Nephron progenitor cell (in vitro differentiated cells): ENCODE results near the gene SETX.

Experiments used
- DNase-seq: peaks from one replicate; pipeline ENCODE4 v3.0.0; 2021
- H3K27ac Mint-ChIP-seq: 2 replicates; pipeline ENCODE4 v1.8.0; 2021; ENCODE audit warnings: mild to moderate bottlenecking, moderate library complexity, mixed read lengths
- H3K27me3 Mint-ChIP-seq: 2 replicates; pipeline ENCODE4 v1.8.0; 2021; ENCODE audit warnings: mild to moderate bottlenecking, low read depth, mixed read lengths; ENCODE audit not compliant: poor library complexity
- H3K36me3 Mint-ChIP-seq: 2 replicates; pipeline ENCODE4 v1.8.0; 2021; ENCODE audit warnings: low read depth, mixed read lengths
- H3K4me1 Mint-ChIP-seq: 2 replicates; pipeline ENCODE4 v1.8.0; 2021; ENCODE audit warnings: mixed read lengths
- H3K4me3 Mint-ChIP-seq: 2 replicates; pipeline ENCODE4 v1.8.0; 2021; ENCODE audit warnings: mild to moderate bottlenecking, moderate library complexity, mixed read lengths
- H3K9me3 Mint-ChIP-seq: 2 replicates; pipeline ENCODE4 v1.8.0; 2021; ENCODE audit warnings: mild to moderate bottlenecking, moderate library complexity, mixed read lengths
- TF ChIP-seq, protein P1 (sequence below): fragments of 200-600 bp; sonication (generic); IDR thresholded peaks from 2 replicates; pipeline ENCODE4 v1.5.0; 2021; ENCODE audit warnings: antibody characterized with exemption

SETX gene

DNA sequence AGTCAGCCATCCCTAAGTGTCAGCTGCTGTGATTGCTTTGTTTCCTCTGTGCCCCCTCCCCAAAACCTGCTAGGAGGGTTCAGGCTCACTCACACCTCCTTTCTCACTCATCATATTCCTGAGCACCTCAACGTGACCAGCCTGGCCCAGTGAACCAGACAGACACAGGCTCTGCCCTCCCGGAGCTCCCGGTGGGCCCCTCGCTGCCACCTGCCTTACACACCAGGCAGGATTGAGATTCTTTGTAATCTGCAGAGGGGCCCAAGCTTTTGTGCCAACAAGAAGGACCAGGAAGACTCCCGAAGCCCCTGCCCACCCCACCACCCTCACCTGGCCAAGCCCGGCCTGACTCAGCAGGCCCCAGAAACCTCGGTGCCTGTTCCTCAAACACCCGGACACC lies 105.1 kb downstream of the SETX start:
- H3K27me3 Mint-ChIP-seq: peaks cover 14% of the 10 kb centered on the region
- TF ChIP-seq, protein P1, sequence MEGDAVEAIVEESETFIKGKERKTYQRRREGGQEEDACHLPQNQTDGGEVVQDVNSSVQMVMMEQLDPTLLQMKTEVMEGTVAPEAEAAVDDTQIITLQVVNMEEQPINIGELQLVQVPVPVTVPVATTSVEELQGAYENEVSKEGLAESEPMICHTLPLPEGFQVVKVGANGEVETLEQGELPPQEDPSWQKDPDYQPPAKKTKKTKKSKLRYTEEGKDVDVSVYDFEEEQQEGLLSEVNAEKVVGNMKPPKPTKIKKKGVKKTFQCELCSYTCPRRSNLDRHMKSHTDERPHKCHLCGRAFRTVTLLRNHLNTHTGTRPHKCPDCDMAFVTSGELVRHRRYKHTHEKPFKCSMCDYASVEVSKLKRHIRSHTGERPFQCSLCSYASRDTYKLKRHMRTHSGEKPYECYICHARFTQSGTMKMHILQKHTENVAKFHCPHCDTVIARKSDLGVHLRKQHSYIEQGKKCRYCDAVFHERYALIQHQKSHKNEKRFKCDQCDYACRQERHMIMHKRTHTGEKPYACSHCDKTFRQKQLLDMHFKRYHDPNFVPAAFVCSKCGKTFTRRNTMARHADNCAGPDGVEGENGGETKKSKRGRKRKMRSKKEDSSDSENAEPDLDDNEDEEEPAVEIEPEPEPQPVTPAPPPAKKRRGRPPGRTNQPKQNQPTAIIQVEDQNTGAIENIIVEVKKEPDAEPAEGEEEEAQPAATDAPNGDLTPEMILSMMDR: no peak
- peaks cover 24% of the 10 kb centered on the region for H3K4me1 Mint-ChIP-seq
- H3K9me3 Mint-ChIP-seq: peaks cover 26% of the 10 kb centered on the region
- H3K27ac Mint-ChIP-seq: no peak overlapping the region
- no peak for DNase-seq
- no peak overlapping the region for H3K4me3 Mint-ChIP-seq
- no peaks in the 10 kb centered on the region for H3K36me3 Mint-ChIP-seq

DNA sequence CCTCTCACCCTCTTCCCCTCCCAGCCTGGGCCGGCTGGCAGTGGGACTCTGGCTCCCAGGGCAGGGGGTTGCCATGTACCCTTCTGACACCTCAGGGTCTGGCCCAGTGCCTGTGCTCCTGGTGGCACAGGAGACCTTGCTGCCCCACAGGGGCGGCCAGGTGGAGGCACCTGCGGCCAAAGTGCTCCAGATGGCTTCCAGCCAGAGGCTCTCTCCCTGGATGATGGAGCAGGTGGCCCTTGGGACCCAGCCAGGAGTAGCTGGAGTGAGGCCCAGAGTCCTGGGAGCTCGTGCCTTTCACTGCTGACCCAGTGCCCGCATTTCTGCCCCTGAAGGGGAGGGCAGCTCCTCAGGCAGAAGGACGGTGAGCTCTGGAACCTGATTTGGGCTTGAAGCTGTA lies 105.7 kb downstream of the SETX start:
- Mint-ChIP-seq H3K36me3 (no peaks in the 10 kb centered on the region), H3K4me1 (peaks cover 30% of the 10 kb centered on the region), H3K4me3 (no peak overlapping the region), H3K9me3 (peaks cover 26% of the 10 kb centered on the region), H3K27ac (no peak overlapping the region), H3K27me3 (peaks cover 18% of the 10 kb centered on the region)
- no peak for DNase-seq
- TF ChIP-seq, protein P1: no peak

GRCh38 chr9:132247942-132248341 lies 106.8 kb downstream of the SETX start:
- DNase-seq: no peak
- Mint-ChIP-seq H3K4me3 (no peak overlapping the region), H3K4me1 (peaks cover 41% of the 10 kb centered on the region), H3K9me3 (peaks cover 21% of the 10 kb centered on the region), H3K27me3 (peaks cover 24% of the 10 kb centered on the region), H3K36me3 (no peaks in the 10 kb centered on the region), H3K27ac (no peak overlapping the region)
- TF ChIP-seq, protein P1: no peak

DNA sequence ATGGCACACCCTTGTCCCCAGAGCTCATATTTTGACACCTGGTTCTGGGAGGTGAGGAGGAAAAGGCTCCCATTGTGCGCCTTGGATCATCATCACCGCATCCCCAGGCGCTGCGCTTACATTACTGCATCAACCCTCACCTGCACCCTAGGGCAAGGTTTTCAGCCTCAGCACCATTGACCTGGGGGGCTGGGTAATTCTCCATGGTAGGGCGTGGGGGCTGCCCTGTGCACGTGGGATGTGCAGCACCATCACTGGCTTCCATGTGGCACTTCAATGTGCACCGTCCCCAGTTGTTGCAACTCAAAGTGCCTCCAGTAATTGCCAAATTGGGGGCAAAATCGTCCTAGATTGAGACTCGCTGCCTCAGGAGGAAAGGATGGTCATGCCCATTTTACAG lies 109.3 kb downstream of the SETX start:
- peak overlapping the region; percentile 40 for H3K4me3 Mint-ChIP-seq
- no peaks in the 10 kb centered on the region for H3K36me3 Mint-ChIP-seq
- H3K9me3 Mint-ChIP-seq: no peaks in the 10 kb centered on the region
- DNase-seq: no peak
- H3K27ac Mint-ChIP-seq: peak overlapping the region; percentile 69
- peaks cover 33% of the 10 kb centered on the region for H3K27me3 Mint-ChIP-seq
- TF ChIP-seq, protein P1: no peak
- peaks cover 55% of the 10 kb centered on the region for H3K4me1 Mint-ChIP-seq

DNA sequence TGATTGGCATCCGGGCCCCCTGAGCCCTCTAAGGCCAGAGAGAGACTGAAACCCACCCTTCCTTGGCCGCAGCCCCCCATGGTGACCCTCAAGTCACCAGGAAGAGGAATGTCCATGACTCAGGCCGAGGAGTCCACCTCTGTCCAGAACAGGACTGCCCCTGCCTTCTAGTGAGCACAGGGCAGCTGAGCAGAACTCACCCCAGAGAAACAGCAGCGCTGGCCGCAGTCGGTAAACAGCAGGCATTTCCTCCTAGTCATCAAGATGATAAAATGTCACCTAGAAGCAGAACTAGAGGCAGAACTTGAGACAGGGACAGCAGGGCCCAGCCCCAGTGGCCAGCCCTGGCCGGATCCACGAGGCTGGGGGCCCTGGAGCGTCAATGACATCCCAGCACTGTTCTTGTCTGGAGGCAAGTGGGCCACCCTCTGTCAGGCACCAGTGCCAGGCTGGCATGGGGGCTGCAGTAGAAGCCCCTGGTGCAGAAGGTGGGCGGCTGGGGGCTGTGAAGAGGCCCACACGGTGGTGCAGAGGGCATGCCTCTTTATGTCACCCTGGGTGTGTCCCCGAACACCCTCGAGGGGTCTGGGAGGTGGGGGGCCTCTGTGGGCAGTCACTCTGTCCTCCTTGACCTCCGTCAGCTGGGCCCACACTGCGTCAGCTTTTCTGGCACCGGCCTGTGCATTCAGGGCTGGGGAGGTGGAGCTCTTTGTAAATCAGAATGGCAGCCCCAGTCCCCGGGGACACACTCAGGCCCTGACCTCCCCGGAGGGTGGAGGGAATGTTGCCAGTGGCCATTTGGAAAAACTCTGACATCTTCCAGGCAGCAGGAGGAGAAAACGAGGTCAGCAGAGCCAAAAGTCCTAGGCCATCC lies 110.0 kb downstream of the SETX start:
- Mint-ChIP-seq H3K36me3 (no peaks in the 10 kb centered on the region), H3K27ac (no peak overlapping the region), H3K4me1 (peaks cover 61% of the 10 kb centered on the region), H3K9me3 (no peaks in the 10 kb centered on the region), H3K4me3 (peak overlapping the region; percentile 61), H3K27me3 (peaks cover 33% of the 10 kb centered on the region)
- peak; percentile 81 for DNase-seq
- TF ChIP-seq, protein P1: no peak
